ENCODE measurements around the gene SAMD4B. TPM values are rescaled to one million over a fixed set of nuclear protein-coding genes. Genes with fewer than 3 reads are reported as not detected.

Gene SAMD4B
- total and polyA plus RNA-seq, 12 donors = 35.5 to 92.8 (median 49.8) TPM

DNA sequence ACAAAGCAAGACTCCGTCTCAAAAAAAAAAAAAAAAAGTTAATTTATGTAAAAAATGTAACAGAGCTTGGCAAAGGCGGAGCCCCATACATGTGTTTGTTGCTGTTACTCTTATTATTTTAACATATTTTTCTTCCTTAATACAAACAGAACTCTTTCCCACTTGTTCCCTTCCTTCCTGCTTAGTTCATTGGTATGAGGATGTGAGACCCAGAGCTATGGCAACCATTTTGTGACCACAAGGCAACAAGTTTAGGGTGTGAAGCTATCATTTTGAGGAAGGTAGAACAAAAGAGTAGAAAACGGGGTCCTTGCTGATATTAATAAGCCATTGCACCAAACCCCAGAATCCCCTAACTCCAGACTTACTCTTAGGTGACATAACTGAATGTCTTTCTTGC is 40.7 kb upstream of the SAMD4B start:
- intact Hi-C loops (cut with DNase I) = loop anchor here in 1 of 10 donors (10.0 kb wide), 1 partner anchor 1327 kb away; no protein-coding TSS in a partner anchor
- WGBS, 2 donors = 84 to 89% methylated on average over 3 of the region's 3 CpGs

DNA sequence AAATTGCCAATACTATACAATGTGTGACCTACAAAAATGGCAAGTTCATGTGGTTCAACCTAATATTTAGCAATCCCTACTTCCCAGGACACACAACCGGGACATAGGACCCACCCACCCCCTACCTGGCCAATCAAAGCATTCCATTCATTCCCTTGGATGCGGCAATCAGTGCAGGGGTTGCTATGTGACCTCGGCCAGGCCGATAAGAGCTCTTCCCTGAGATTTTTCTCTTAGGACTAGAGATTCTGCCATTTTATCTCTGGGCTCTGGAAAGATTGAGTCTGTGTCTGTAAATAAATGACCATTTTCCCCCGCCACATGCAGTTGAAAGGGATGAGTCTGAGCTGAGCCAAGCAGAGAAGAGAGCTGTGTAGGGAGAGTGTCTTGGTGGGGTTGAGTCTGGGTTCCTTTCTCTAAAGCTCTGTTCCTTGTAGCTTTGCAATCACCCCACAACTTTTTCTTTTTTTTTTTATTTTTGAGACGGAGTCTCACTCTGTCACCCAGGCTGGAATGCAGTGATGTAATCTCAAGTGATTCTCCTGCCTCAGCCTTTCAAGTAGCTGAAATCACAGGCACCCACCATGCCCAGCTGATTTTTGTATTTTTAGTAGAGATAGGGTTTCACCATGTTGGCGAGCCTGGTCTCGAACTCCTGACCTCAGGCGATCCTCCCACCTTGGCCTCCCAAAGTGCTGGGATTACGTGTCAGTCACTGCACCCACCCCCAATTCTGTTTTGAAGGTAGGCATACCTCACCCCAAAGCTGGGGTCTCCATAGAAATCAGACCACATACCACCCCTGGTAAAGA is 38.6 kb upstream of the SAMD4B start:
- intact Hi-C loops (cut with DNase I) = loop anchor here in 1 of 10 donors (10.0 kb wide), 1 partner anchor 1329 kb away; no protein-coding TSS in a partner anchor
- ATAC-seq (no peak), DNase-seq (no peak)
- Histone ChIP-seq H3K4me3 (no peak overlapping the region), H3K27ac (no peak overlapping the region), H3K9me3 (no peaks in the 10 kb centered on the region), H3K36me3 (peaks cover 0 to 9% (median 0%) of the 10 kb centered on the region in 9 donors), H3K27me3 (peaks cover 13 to 91% (median 61%) of the 10 kb centered on the region in 7 donors), H3K4me1 (peaks cover 0 to 15% (median 7%) of the 10 kb centered on the region in 9 donors)
- 37 to 40% methylated on average over 10 of the region's 10 CpGs for WGBS, 2 donors
- TF ChIP-seq, protein P1, sequence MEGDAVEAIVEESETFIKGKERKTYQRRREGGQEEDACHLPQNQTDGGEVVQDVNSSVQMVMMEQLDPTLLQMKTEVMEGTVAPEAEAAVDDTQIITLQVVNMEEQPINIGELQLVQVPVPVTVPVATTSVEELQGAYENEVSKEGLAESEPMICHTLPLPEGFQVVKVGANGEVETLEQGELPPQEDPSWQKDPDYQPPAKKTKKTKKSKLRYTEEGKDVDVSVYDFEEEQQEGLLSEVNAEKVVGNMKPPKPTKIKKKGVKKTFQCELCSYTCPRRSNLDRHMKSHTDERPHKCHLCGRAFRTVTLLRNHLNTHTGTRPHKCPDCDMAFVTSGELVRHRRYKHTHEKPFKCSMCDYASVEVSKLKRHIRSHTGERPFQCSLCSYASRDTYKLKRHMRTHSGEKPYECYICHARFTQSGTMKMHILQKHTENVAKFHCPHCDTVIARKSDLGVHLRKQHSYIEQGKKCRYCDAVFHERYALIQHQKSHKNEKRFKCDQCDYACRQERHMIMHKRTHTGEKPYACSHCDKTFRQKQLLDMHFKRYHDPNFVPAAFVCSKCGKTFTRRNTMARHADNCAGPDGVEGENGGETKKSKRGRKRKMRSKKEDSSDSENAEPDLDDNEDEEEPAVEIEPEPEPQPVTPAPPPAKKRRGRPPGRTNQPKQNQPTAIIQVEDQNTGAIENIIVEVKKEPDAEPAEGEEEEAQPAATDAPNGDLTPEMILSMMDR (IDR thresholded peaks at IDR 0.05) = no peak

More for the DNA sequence above, 40.7 kb upstream of the SAMD4B start:
- no peak overlapping the region for H3K27ac ChIP-seq
- no peak overlapping the region for H3K4me3 ChIP-seq
- peaks cover 0 to 89% (median 61%) of the 10 kb centered on the region in 7 donors for H3K27me3 ChIP-seq
- DNase-seq (no peak), ATAC-seq (no peak)
- H3K4me1 ChIP-seq = no peaks in the 10 kb centered on the region
- TF ChIP-seq, protein P1 (IDR thresholded peaks at IDR 0.05) = no peak
- no peaks in the 10 kb centered on the region for H3K9me3 ChIP-seq
- no peaks in the 10 kb centered on the region for H3K36me3 ChIP-seq

DNA sequence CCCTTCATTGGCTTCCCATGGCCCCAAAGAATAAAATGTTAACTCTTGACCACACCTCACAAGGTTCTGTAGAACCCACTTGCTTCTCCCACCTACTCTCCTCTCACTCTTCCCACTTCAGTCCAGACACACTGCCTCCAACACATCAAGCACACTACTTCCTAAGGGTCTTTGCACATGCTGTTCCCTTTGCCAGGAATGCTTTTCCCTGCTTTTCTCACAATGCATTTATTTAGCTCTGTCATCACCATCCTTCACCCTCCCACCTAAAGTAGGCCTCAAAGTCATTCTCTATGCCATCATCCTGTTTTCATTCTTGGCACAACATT is 38.1 kb upstream of the SAMD4B start:
- no peak for DNase-seq
- Histone ChIP-seq H3K36me3 (peaks cover 0 to 9% (median 0%) of the 10 kb centered on the region in 9 donors), H3K4me1 (peaks cover 0 to 15% (median 7%) of the 10 kb centered on the region in 9 donors), H3K4me3 (no peak overlapping the region), H3K27me3 (peaks cover 13 to 93% (median 62%) of the 10 kb centered on the region in 7 donors), H3K9me3 (no peaks in the 10 kb centered on the region), H3K27ac (no peak overlapping the region)
- ATAC-seq = no peak
- intact Hi-C loops (cut with DNase I) = loop anchor here in 1 of 10 donors (10.0 kb wide), 1 partner anchor 1329 kb away; no protein-coding TSS in a partner anchor
- TF ChIP-seq, protein P1 (IDR thresholded peaks at IDR 0.05) = no peak

DNA sequence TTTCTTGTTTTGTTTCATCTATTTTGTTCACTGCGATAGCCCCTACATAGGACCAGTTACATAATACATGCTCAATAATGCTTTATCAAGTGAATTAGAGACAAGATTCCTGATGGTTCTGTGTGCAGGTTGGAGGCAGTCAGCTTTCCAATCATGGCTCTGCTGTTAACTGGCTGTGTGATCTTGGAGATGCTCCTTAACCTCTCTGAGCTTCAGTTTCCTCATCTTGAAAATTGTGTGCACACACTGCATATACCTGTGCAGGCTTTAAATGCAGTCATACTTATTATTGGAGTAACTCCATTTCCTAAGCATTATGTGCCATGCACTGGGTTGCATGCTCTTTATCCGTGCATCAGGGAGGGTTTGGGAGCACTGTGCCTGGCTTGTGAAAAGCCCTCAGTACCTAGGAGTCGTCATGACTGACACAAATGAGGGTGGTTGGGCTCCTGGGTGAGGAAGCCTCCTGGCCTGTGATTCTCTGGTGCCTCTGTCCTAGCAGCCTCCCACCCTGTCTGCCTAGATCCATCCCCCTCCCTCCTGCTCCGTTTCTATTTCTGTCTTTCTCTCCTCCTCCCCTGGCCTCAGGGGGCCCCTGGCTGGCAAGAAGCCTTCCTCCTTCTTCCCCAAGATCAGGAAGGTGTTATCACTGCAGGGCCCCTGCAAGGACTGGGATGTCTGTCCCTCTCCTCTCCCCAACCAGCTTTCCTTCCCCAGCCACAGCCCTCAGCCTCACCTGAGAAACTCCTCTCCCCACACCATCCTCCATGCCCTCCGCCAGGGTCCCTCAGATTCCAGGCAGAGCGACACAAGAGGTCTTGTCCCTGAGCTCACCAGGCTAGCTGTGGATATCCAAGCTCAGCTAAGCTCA is 37.3 kb upstream of the SAMD4B start:
- Histone ChIP-seq H3K27me3 (peaks cover 13 to 88% (median 65%) of the 10 kb centered on the region in 7 donors), H3K9me3 (no peaks in the 10 kb centered on the region), H3K36me3 (peaks cover 0 to 9% (median 0%) of the 10 kb centered on the region in 9 donors), H3K27ac (no peak overlapping the region), H3K4me1 (peaks cover 0 to 15% (median 7%) of the 10 kb centered on the region in 9 donors), H3K4me3 (no peak overlapping the region)
- 35 to 40% methylated on average over 6 of the region's 6 CpGs for WGBS, 2 donors
- DNase-seq (no peak), ATAC-seq (no peak)
- intact Hi-C loops (cut with DNase I) = loop anchor here in 1 of 10 donors (10.0 kb wide), 1 partner anchor 1330 kb away; no protein-coding TSS in a partner anchor
- TF ChIP-seq, protein P1 (IDR thresholded peaks at IDR 0.05) = no peak

Data from heart right ventricle (tissue), 16 donors.